DOHH2 (cell line): Measurements from ENCODE around the gene PCDHGA7.
"Not testable (repeated sequence)": the region's sequence is repeated elsewhere in the genome, so short reads cannot be mapped to it uniquely, and the experiment has no call there.

Experiments used
- H3F3A ChIP-seq: fragments of 200-600 bp; sonication (generic), shearing (Covaris generic); 2 replicates; pipeline ENCODE4 v1.6.0; 2016; ENCODE audit warnings: antibody characterized with exemption, mild to moderate bottlenecking; ENCODE audit not compliant: control insufficient read depth, insufficient read depth
- H3K27ac ChIP-seq: fragments of 200-600 bp; sonication (generic); 2 replicates; pipeline ENCODE4 v1.5.1; 2014; ENCODE audit warnings: low read depth, mild to moderate bottlenecking, low read length, moderate library complexity
- H3K27me3 ChIP-seq: fragments of 200-600 bp; sonication (generic); 2 replicates; pipeline ENCODE4 v1.6.1; 2014; ENCODE audit warnings: mild to moderate bottlenecking, low read length, mixed read lengths; ENCODE audit not compliant: control insufficient read depth
- H3K36me3 ChIP-seq: fragments of 200-600 bp; sonication (generic); 2 replicates; pipeline ENCODE4 v1.6.1; 2014; ENCODE audit warnings: mild to moderate bottlenecking, low read length, moderate library complexity, mixed read lengths; ENCODE audit not compliant: control insufficient read depth
- H3K4me1 ChIP-seq: fragments of 200-600 bp; sonication (generic); 2 replicates; pipeline ENCODE4 v1.6.1; 2014; ENCODE audit warnings: mild to moderate bottlenecking, low read length, mixed read lengths; ENCODE audit not compliant: control insufficient read depth
- H3K4me2 ChIP-seq: fragments of 200-600 bp; sonication (generic); 2 replicates; pipeline ENCODE4 v1.6.0; 2014; ENCODE audit warnings: mild to moderate bottlenecking, low read length, moderate library complexity
- H3K4me3 ChIP-seq: fragments of 200-600 bp; sonication (generic); 2 replicates; pipeline ENCODE4 v1.5.1; 2014; ENCODE audit warnings: mild to moderate bottlenecking, low read length, mixed read lengths
- H3K79me2 ChIP-seq: fragments of 200-600 bp; sonication (generic); 2 replicates; pipeline ENCODE4 v1.6.1; 2014; ENCODE audit warnings: mild to moderate bottlenecking, low read length, mixed read lengths; ENCODE audit not compliant: control insufficient read depth
- H3K9me2 ChIP-seq: fragments of 200-600 bp; sonication (generic); replicated peaks from 2 replicates; pipeline ENCODE4 v1.6.1; 2014; ENCODE audit warnings: mild to moderate bottlenecking, low read length, mixed read lengths; ENCODE audit not compliant: control insufficient read depth
- H3K9me3 ChIP-seq: fragments of 200-600 bp; sonication (generic); 2 replicates; pipeline ENCODE4 v1.6.1; 2014; ENCODE audit warnings: antibody characterized with exemption, low read length, mixed read lengths; ENCODE audit not compliant: control insufficient read depth, insufficient read depth
- H4K20me1 ChIP-seq: fragments of 200-600 bp; sonication (generic); 2 replicates; pipeline ENCODE4 v1.6.0; 2014; ENCODE audit warnings: low read depth, mild to moderate bottlenecking, antibody characterized with exemption, low read length, moderate library complexity; ENCODE audit not compliant: control insufficient read depth, insufficient read depth
- EZH2phosphoT487 ChIP-seq: fragments of 200-600 bp; sonication (generic); IDR thresholded peaks from 2 replicates; pipeline ENCODE4 v1.6.1; 2017; ENCODE audit warnings: borderline replicate concordance, mild to moderate bottlenecking, antibody characterized with exemption, low read length, moderate library complexity, mixed read lengths
- TF ChIP-seq, protein P1 (sequence below): fragments of 200-600 bp; sonication (generic); IDR thresholded peaks from one replicate; pipeline ENCODE4 v1.5.1; 2014; ENCODE audit warnings: antibody characterized with exemption, mild to moderate bottlenecking, low read depth, low read length; ENCODE audit not compliant: poor library complexity, severe bottlenecking

The PCDHGA7 gene

DNA sequence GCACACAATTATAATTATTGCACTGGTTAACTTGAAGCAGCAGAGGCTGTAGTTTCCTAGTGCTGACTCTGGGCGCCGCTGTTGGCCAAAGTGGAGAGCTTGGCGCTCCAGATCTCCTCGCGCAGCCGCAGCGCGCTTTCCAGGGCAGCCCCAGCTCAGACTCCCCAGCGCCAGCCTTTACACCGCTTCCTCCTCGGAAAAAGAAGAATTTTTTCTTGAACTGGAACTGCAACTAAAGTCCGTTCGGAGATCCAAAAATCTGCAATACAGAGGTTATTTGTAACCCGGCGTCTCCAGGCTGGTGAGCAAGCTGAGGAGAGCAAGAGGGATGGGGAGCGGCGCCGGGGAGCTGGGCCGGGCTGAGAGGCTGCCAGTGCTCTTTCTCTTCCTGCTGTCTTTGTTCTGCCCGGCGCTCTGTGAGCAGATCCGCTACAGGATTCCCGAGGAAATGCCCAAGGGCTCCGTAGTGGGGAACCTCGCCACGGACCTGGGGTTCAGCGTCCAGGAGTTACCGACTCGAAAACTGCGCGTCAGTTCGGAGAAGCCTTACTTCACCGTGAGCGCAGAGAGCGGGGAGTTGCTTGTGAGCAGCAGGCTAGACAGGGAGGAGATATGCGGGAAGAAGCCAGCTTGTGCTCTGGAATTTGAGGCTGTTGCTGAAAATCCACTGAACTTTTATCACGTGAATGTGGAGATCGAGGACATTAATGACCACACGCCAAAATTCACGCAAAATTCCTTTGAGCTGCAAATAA, 5.2 kb downstream of the PCDHGA7 start, which contains the start of gene PCDHGB4:
TSS of gene PCDHGB4 (plus strand) at position 142 of the 755 bp plus-strand sequence. CDS start at position 329, 187 bp downstream.
- TF ChIP-seq, protein P1, sequence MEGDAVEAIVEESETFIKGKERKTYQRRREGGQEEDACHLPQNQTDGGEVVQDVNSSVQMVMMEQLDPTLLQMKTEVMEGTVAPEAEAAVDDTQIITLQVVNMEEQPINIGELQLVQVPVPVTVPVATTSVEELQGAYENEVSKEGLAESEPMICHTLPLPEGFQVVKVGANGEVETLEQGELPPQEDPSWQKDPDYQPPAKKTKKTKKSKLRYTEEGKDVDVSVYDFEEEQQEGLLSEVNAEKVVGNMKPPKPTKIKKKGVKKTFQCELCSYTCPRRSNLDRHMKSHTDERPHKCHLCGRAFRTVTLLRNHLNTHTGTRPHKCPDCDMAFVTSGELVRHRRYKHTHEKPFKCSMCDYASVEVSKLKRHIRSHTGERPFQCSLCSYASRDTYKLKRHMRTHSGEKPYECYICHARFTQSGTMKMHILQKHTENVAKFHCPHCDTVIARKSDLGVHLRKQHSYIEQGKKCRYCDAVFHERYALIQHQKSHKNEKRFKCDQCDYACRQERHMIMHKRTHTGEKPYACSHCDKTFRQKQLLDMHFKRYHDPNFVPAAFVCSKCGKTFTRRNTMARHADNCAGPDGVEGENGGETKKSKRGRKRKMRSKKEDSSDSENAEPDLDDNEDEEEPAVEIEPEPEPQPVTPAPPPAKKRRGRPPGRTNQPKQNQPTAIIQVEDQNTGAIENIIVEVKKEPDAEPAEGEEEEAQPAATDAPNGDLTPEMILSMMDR: peak; percentile 41
- H3K27ac ChIP-seq, H3K4me1 ChIP-seq, H3K4me2 ChIP-seq, H4K20me1 ChIP-seq, H3K27me3 ChIP-seq, H3K9me2 ChIP-seq, H3F3A ChIP-seq, H3K79me2 ChIP-seq: not testable (repeated sequence)
- peak within 1 kb of the TSS; percentile 55 for H3K4me3 ChIP-seq
- peaks cover 34% of the 10 kb centered on the region for H3K9me3 ChIP-seq
- H3K36me3 ChIP-seq: peaks cover 42% of the 10 kb centered on the region

DNA sequence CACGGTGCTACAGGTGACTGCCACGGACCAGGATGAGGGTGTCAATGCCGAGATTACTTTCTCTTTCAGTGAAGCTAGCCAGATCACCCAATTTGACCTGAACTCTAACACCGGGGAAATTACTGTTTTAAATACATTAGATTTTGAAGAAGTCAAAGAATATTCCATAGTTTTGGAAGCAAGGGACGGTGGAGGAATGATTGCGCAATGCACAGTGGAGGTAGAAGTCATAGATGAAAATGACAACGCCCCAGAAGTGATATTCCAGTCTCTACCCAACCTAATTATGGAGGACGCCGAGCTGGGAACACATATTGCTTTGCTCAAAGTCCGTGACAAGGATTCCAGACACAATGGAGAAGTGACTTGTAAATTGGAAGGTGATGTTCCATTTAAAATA, 6.1 kb downstream of the PCDHGA7 start:
- H4K20me1 ChIP-seq: no peaks in the 10 kb centered on the region
- peaks cover 42% of the 10 kb centered on the region for H3K36me3 ChIP-seq
- peaks cover 32% of the 10 kb centered on the region for H3K9me3 ChIP-seq
- no peaks in the 10 kb centered on the region for H3K27me3 ChIP-seq
- no peaks in the 10 kb centered on the region for H3K9me2 ChIP-seq
- 0 out of 2 replicates have a peak overlapping the region, but pooled peaks have one; percentile 2 for H3K4me3 ChIP-seq
- no peak overlapping the region for H3K27ac ChIP-seq
- peaks cover 2% of the 10 kb centered on the region; the same call in 1 of the 2 replicates for H3F3A ChIP-seq
- peaks cover 7% of the 10 kb centered on the region for H3K79me2 ChIP-seq
- TF ChIP-seq, protein P1: no peak
- no peak for TF ChIP-seq EZH2phosphoT487
- H3K4me1 ChIP-seq: no peaks in the 10 kb centered on the region
- no peak overlapping the region for H3K4me2 ChIP-seq

DNA sequence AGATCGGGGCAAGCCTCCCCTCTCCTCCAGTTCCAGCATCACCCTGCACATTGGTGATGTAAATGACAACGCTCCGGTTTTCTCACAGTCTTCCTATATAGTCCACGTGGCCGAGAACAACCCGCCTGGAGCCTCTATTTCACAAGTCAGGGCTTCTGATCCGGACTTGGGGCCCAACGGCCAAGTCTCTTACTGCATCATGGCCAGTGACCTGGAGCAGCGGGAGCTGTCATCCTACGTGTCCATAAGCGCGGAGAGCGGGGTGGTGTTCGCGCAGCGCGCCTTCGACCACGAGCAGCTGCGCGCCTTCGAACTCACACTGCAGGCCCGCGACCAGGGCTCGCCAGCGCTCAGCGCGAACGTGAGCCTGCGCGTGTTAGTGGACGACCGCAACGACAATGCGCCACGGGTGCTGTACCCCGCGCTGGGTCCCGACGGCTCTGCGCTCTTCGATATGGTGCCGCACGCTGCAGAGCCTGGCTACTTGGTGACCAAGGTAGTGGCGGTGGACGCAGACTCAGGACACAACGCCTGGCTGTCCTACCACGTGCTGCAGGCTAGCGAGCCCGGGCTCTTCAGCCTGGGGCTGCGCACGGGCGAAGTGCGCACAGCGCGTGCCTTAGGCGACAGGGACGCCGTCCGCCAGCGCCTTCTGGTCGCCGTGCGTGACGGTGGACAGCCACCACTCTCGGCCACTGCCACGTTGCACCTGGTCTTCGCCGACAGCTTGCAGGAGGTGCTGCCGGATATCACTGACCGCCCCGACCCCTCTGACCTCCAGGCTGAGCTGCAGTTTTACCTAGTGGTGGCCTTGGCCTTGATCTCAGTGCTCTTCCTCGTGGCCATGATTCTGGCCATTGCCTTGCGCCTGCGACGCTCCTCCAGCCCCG, 6.9 kb downstream of the PCDHGA7 start:
- H3F3A ChIP-seq: peaks cover 2% of the 10 kb centered on the region; the same call in 1 of the 2 replicates
- peaks cover 32% of the 10 kb centered on the region for H3K9me3 ChIP-seq
- no peaks in the 10 kb centered on the region for H3K9me2 ChIP-seq
- H3K27me3 ChIP-seq: no peaks in the 10 kb centered on the region
- H3K4me2 ChIP-seq: no peak overlapping the region
- H4K20me1 ChIP-seq: no peaks in the 10 kb centered on the region
- peaks cover 7% of the 10 kb centered on the region for H3K79me2 ChIP-seq
- TF ChIP-seq EZH2phosphoT487: no peak
- TF ChIP-seq, protein P1: no peak
- H3K27ac ChIP-seq: no peak overlapping the region
- H3K36me3 ChIP-seq: peaks cover 43% of the 10 kb centered on the region
- H3K4me1 ChIP-seq: no peaks in the 10 kb centered on the region
- H3K4me3 ChIP-seq: no peak overlapping the region
